ENCODE measurements around the gene HOXC4.
"Not testable (repeated sequence)": the region's sequence is repeated elsewhere in the genome, so short reads cannot be mapped to it uniquely, and the experiment has no call there.

DNA sequence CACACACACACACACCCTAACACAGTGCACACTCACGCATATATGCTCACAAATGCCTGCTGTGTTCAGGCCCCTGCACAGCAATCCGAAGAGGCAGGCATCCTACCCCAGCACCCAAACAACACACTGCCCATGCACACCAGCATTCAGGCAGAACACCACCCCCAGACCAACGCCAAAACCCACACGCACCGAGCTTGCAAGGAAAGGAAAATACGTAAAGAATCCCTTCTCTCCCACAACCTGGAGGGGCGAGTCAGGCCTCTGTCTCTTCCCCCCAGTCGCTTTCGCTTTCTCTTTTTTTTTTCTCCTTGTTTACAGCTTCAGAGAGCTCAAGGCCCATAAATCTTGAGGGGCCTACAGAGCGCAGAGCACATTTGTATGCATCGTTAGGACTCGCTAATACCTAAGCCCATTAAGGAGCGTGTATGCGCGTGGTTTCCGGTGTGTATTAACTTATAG is 27.4 kb downstream of the HOXC4 start:
- TF ChIP-seq, protein P1, sequence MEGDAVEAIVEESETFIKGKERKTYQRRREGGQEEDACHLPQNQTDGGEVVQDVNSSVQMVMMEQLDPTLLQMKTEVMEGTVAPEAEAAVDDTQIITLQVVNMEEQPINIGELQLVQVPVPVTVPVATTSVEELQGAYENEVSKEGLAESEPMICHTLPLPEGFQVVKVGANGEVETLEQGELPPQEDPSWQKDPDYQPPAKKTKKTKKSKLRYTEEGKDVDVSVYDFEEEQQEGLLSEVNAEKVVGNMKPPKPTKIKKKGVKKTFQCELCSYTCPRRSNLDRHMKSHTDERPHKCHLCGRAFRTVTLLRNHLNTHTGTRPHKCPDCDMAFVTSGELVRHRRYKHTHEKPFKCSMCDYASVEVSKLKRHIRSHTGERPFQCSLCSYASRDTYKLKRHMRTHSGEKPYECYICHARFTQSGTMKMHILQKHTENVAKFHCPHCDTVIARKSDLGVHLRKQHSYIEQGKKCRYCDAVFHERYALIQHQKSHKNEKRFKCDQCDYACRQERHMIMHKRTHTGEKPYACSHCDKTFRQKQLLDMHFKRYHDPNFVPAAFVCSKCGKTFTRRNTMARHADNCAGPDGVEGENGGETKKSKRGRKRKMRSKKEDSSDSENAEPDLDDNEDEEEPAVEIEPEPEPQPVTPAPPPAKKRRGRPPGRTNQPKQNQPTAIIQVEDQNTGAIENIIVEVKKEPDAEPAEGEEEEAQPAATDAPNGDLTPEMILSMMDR (IDR thresholded peaks at IDR 0.05) = not testable (repeated sequence)
- not testable (repeated sequence) for TF ChIP-seq POLR2AphosphoS5 (IDR thresholded peaks at IDR 0.05; ENCODE audit: insufficient read depth in 1 of 2, low read depth in 1 of 2); POLR2A (IDR thresholded peaks at IDR 0.05)

Measured in vagina (tissue), 2 donors.